Left ventricle myocardium inferior (tissue), 1 donor: ENCODE results near the gene NHP2. TPM values are rescaled to one million over a fixed set of nuclear protein-coding genes. Genes with fewer than 3 reads are reported as not detected.

ENCODE experiments used
- DNase-seq: peaks from one replicate; pipeline ENCODE4 v3.0.0-alpha.2; 2020
- H3K27ac ChIP-seq: fragments of 200-600 bp; replicated peaks from 2 replicates; pipeline ENCODE4 v1.8.0; 2021
- H3K27me3 ChIP-seq: fragments of 200-600 bp; 2 replicates; pipeline ENCODE4 v1.8.0; 2021; ENCODE audit warnings: low read depth
- H3K36me3 ChIP-seq: fragments of 200-600 bp; 2 replicates; pipeline ENCODE4 v1.8.0; 2021
- H3K4me1 ChIP-seq: fragments of 200-600 bp; 2 replicates; pipeline ENCODE4 v1.8.0; 2021
- H3K4me3 ChIP-seq: fragments of 200-600 bp; 2 replicates; pipeline ENCODE4 v1.8.0; 2021; ENCODE audit warnings: mild to moderate bottlenecking, moderate library complexity
- H3K9me3 ChIP-seq: fragments of 200-600 bp; replicated peaks from 2 replicates; pipeline ENCODE4 v1.8.0; 2021
- CTCF ChIP-seq: fragments of 200-600 bp; IDR thresholded peaks from 2 replicates; pipeline ENCODE4 v1.8.0; 2021; ENCODE audit warnings: antibody characterized with exemption, mild to moderate bottlenecking, borderline replicate concordance
- intact Hi-C: fragments of 100-400 bp; cut with micrococcal nuclease; formaldehyde crosslinking; loops from one replicate; pipeline ENCODE4 v1.11.0; 2022
- total RNA-seq: library from RNA; stranded (reverse); fragmentation: NEBNext Ultra II Directional; extraction: Animal tissue kit (Norgen Biotek cat#: 25700); gene quantifications from one replicate; pipeline ENCODE4 v1.2.1, GENCODE V29; 2021
- donor health status: DM: no; HTN: yes; CAD: no; lungs with severe emphysema.

The NHP2 gene
- total RNA-seq, 1 donor from 2014 or later, result 78.1 TPM

GRCh38 chr5:178160176-178160575, 6.5 kb upstream of the NHP2 start:
- Histone ChIP-seq H3K27me3 (peaks cover 34% of the 10 kb centered on the region), H3K9me3 (no peaks in the 10 kb centered on the region), H3K4me3 (no peak overlapping the region), H3K36me3 (no peaks in the 10 kb centered on the region), H3K4me1 (peaks cover 8% of the 10 kb centered on the region), H3K27ac (no peak overlapping the region)
- TF ChIP-seq CTCF, result no peak
- intact Hi-C loops, result no loop called here
- DNase-seq, result no peak

DNA sequence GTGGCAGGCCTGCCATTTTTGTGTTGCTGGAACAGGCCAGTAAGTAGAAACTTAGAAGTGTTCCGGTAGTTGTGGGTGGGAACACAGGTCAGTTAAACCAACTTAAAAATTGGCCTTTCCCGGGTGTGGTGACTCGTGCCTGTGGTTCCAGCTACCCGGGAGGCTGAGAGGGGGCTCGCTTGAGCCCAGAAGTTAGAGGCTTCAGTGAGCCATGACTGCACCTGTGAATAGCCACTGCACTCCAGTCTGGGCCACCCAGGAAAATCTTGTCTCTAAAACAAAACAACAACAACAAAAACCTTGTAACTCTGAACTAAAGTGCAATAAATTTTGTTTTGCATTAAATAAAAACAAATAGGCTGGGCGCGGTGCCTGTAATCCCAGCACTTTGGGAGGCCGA, 1.4 kb upstream of the NHP2 start:
- H3K27ac ChIP-seq, result no peak overlapping the region
- intact Hi-C loops, result no loop called here
- H3K9me3 ChIP-seq, result no peaks in the 10 kb centered on the region
- H3K4me3 ChIP-seq, result no peak overlapping the region
- DNase-seq, result no peak
- peaks cover 34% of the 10 kb centered on the region for H3K4me1 ChIP-seq
- peaks cover 12% of the 10 kb centered on the region for H3K36me3 ChIP-seq
- no peaks in the 10 kb centered on the region for H3K27me3 ChIP-seq
- no peak for TF ChIP-seq CTCF

DNA sequence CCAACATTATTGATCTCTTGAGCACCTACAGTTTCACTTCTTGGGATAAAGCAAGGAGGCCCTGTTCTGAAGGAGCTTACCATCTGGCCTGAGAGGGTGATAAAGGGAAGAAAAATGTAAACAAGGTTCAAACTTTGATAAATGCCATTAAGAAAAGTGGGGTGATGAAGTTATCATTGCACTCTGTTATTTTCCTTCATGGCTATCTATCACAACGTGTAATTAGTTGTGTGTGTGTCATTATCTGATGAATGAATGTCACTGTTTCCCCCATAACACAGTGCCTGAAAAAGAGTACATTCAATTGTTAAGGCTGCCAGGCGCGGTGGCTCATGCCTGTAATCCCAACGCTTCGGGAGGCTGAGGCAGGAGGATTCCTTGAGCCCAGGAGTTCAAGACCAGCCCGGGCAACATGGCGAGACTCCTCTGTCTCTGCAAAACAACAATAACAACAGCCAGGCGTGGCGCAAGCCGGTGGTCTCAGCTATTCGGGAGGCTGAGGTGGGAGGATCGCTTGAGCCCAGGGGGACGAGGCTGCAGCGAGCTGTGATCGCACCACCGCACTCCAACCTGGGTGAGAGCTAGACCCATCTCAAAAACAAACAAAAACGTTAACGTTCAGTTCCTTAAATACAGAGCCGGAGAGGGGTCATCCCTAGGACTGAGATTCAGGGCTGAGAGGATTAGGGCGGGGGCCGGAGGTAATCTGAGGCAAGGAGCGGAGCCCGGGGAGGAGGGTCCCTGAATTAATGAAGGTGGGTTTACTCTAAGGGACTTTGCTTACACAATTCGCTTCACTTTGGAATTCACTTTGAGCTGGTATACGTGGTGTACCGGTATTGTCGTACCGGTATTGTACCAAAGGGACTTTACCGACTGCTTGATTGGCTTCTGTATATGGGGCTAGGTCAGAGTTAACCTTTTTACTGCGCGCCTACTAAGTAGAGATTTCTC, 917 bp downstream of the NHP2 start:
- peaks cover 35% of the 10 kb centered on the region for H3K36me3 ChIP-seq
- H3K9me3 ChIP-seq, result no peaks in the 10 kb centered on the region
- H3K27me3 ChIP-seq, result no peaks in the 10 kb centered on the region
- intact Hi-C loops, result no loop called here
- DNase-seq, result no peak
- TF ChIP-seq CTCF, result no peak
- H3K27ac ChIP-seq, result peak overlapping the region; percentile 82
- peak overlapping the region; percentile 99 for H3K4me3 ChIP-seq
- peaks cover 34% of the 10 kb centered on the region for H3K4me1 ChIP-seq

- H3K4me3 ChIP-seq, result no peak overlapping the region
- H3K27me3 ChIP-seq, result no peaks in the 10 kb centered on the region
- no peak for TF ChIP-seq CTCF
- peak overlapping the region; percentile 24 for H3K27ac ChIP-seq
- peaks cover 34% of the 10 kb centered on the region for H3K4me1 ChIP-seq
- H3K9me3 ChIP-seq, result no peaks in the 10 kb centered on the region
- H3K36me3 ChIP-seq, result peaks cover 51% of the 10 kb centered on the region
- intact Hi-C loops, result no loop called here
- DNase-seq, result no peak
Measured at GRCh38 chr5:178150977-178151734, 2.5 kb downstream of the NHP2 start.

DNA sequence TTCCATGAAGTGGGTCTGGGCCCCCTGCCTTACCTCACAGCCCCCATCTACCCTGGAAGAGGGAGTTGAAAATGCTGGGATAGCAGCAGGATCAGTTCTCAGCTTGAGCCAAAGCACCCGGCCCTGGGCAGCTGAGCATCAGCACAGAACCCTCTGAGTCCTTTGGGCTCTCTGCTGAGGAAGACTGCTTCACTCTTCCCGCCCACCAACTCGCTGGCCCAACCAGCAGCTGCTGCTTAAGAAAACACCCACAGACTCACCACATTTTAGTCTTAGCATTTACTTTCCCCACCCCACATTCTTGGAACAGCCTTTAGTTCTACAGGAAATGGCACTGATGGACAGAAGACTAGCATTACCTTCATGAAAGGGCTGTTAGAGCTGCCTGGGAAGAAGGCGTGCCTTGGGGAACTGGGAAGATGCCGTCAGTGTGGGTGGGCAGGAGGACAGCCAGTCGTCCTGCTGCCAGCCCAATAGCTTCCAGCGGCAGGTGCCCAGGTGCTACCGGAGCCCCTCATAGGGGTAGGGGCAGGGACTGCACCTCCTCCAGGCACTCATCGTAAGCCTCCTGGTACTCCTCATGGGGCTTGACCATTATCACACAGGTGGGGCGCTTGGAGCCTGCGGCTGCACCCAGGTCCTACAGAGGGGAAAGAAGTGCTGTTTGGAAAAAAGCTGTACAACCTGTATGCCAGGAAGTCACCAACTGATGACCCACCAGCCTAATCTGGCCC, 4.3 kb downstream of the NHP2 start:
- Histone ChIP-seq H3K27me3 (no peaks in the 10 kb centered on the region), H3K36me3 (peaks cover 69% of the 10 kb centered on the region), H3K9me3 (no peaks in the 10 kb centered on the region), H3K4me1 (peaks cover 30% of the 10 kb centered on the region), H3K27ac (no peak overlapping the region), H3K4me3 (no peak overlapping the region)
- intact Hi-C loops, result no loop called here
- no peak for DNase-seq
- no peak for TF ChIP-seq CTCF
